GM12873 (cell line): ENCODE results near the gene DST.

Experiments used
- CTCF ChIP-seq: IDR thresholded peaks from 2 replicates; pipeline ENCODE4 v1.5.1; 2012; ENCODE audit warnings: low read depth, mild to moderate bottlenecking, moderate library complexity, low read length, control low read depth; ENCODE audit not compliant: insufficient read depth; ENCODE audit errors: missing control alignments

Gene DST

GRCh38 chr6:56520218-56520617 lies 122.5 kb downstream of the DST start:
- no peak for TF ChIP-seq CTCF

- TF ChIP-seq CTCF: no peak
Observed at GRCh38 chr6:56518995-56519767, 123.5 kb downstream of the DST start.

- TF ChIP-seq CTCF: no peak
Observed at GRCh38 chr6:56517155-56517745, 125.4 kb downstream of the DST start.

GRCh38 chr6:56516003-56516402 lies 126.7 kb downstream of the DST start:
- no peak for TF ChIP-seq CTCF

GRCh38 chr6:56515081-56515905 lies 127.4 kb downstream of the DST start:
- no peak for TF ChIP-seq CTCF

GRCh38 chr6:56514395-56514794 lies 128.3 kb downstream of the DST start:
- TF ChIP-seq CTCF: no peak

- TF ChIP-seq CTCF: no peak
Observed at GRCh38 chr6:56513631-56514030, 129.1 kb downstream of the DST start.
